CD4-positive, alpha-beta T cell (primary cell): Measurements from ENCODE around the gene ZNF426. TPM values are rescaled to one million over a fixed set of nuclear protein-coding genes. Genes with fewer than 3 reads are reported as not detected.

Source experiments
- ATAC-seq: fragments of 200-7000 bp; cut with Tn5 transposase; one replicate; pipeline ENCODE4 v1.10.0; 2022; ENCODE audit warnings: mild to moderate bottlenecking; ENCODE audit not compliant: poor library complexity
- CTCF ChIA-PET: fragments of 350-600 bp; sonication (Branson Sonifier 250); formaldehyde crosslinking; loops from one replicate; lab custom pipeline; 2021; ENCODE audit warnings: antibody characterized with exemption, inconsistent platforms; lab: Charles Lee
- POLR2A ChIA-PET: fragments of 350-600 bp; sonication (Branson Sonifier 250); formaldehyde crosslinking; loops from one replicate; lab custom pipeline; 2021; ENCODE audit warnings: antibody characterized with exemption, inconsistent platforms; lab: Charles Lee
- DNase-seq, 14 experiments: peaks; one replicate each; pipeline ENCODE4 v3.0.0-alpha.2; 2013 to 2020; ENCODE audit warnings: mixed read lengths in 2 of 14
- H3K27ac ChIP-seq, 2 donors: one replicate each; pipeline versions ENCODE4 v1.5.1 to v1.7.0; 2013; ENCODE audit warnings: low read length in 2 of 2, low read depth in 1 of 2, mild to moderate bottlenecking in 1 of 2
- H3K27me3 ChIP-seq, 2 experiments: 1 replicate in 1 of 2; 2 replicates in 1 of 2; pipeline versions ENCODE4 v1.6.1 to v1.7.0; 2013; ENCODE audit warnings: low read length in 2 of 2, control low read depth in 1 of 2, mild to moderate bottlenecking in 1 of 2, moderate library complexity in 1 of 2; ENCODE audit not compliant: insufficient read depth in 2 of 2, control insufficient read depth in 1 of 2
- H3K36me3 ChIP-seq: one replicate; pipeline ENCODE4 v1.6.1; 2013; ENCODE audit warnings: low read length, control low read depth; ENCODE audit not compliant: insufficient read depth
- H3K4me1 ChIP-seq: one replicate; pipeline ENCODE4 v1.6.1; 2013; ENCODE audit warnings: low read length, control low read depth; ENCODE audit not compliant: insufficient read depth
- H3K4me3 ChIP-seq: one replicate; pipeline ENCODE4 v1.5.1; 2013; ENCODE audit warnings: mild to moderate bottlenecking, low read length, moderate library complexity
- H3K9me3 ChIP-seq, 2 experiments: 1 replicate in 1 of 2; 2 replicates in 1 of 2; pipeline versions ENCODE4 v1.6.1 to v1.7.0; 2013; ENCODE audit warnings: low read length in 2 of 2, mild to moderate bottlenecking in 2 of 2, control low read depth in 1 of 2, moderate library complexity in 1 of 2; ENCODE audit not compliant: control insufficient read depth in 1 of 2, insufficient read depth in 1 of 2
- H3K27ac Mint-ChIP-seq: one replicate; pipeline ENCODE4 v1.8.0; 2020; ENCODE audit warnings: mixed read lengths
- H3K27me3 Mint-ChIP-seq: one replicate; pipeline ENCODE4 v1.8.0; 2021; ENCODE audit warnings: mixed read lengths
- H3K36me3 Mint-ChIP-seq: one replicate; pipeline ENCODE4 v1.8.0; 2021; ENCODE audit warnings: low read depth, mixed read lengths
- H3K4me1 Mint-ChIP-seq: one replicate; pipeline ENCODE4 v1.8.0; 2021; ENCODE audit warnings: low read depth, mixed read lengths
- H3K4me3 Mint-ChIP-seq: one replicate; pipeline ENCODE4 v1.8.0; 2020; ENCODE audit warnings: mild to moderate bottlenecking, mixed read lengths
- H3K9me3 Mint-ChIP-seq: one replicate; pipeline ENCODE4 v1.8.0; 2020; ENCODE audit warnings: mixed read lengths
- intact Hi-C, 2 experiments: fragments of 100-400 bp; cut with DNase I in 1 of 2; cut with micrococcal nuclease in 1 of 2; formaldehyde crosslinking; loops; one replicate each; pipeline versions ENCODE4 v1.15.1 to v1.9.0; 2023 to 2025; cut with DNase I, micrococcal nuclease
- total RNA-seq, 174 experiments: library from RNA in 2 of 174; stranded (reverse) in 2 of 174; gene quantifications; one replicate each; pipeline ENCODE4 v1.2.3 and lab custom pipeline; 2021 to 2026
- TF ChIP-seq, protein P1 (sequence below): fragments of 200-600 bp; IDR thresholded peaks from one replicate; pipeline ENCODE4 v1.8.0; 2022; ENCODE audit warnings: antibody characterized with exemption, mild to moderate bottlenecking

ZNF426 gene
- total RNA-seq, 2 experiments from 2014 or later: 14.9 to 15.3 TPM

DNA sequence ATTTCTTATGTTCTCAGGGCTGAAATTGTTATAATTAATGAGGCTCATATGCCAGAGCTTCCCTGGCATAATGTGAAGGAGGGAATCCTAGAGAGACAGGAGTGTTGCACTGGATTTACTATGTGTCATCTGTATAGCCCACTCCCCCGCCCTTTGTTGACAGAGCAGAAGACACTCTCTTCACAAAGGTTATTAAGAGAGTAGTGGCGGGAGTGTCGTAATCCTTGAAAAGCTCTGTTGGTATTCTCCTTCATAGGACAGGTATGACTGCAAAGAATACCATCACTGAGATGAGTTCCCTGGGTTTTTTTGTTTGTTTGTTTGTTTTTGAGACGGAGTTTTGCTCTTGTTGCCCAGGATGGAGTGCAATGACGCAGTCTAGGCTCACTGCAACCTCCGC is 31.8 kb upstream of the ZNF426 start:
- no peak overlapping the region for H3K4me3 Mint-ChIP-seq
- POLR2A ChIA-PET: no interaction called here

DNA sequence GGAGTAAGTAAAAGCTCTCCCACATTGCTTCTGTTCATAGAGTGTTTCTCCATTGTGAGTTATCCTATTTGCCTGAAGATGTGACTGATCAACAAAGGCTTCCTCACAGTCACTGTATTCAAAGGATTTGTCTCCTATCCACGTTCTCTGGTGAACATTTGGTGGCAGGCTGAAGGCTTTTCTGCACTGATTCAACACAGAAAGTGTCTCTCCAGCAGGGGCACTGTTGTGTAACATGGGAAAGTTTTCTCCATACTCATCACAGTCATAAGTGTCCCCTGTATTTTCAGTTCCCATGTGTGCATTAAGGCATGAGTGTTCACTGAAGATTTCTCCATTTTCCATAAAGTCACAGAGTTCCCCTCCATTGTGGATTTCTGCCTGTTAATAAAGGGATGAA is 28.3 kb upstream of the ZNF426 start:
- Histone ChIP-seq H3K4me1 (no peaks in the 10 kb centered on the region), H3K4me3 (no peak overlapping the region), H3K27ac (no peak overlapping the region), H3K27me3 (no peaks in the 10 kb centered on the region), H3K36me3 (peaks cover 74% of the 10 kb centered on the region), H3K9me3 (peaks cover 54 to 98% of the 10 kb centered on the region in 2 experiments)
- peaks cover 7% of the 10 kb centered on the region for H3K4me1 Mint-ChIP-seq
- H3K4me3 Mint-ChIP-seq: no peak overlapping the region
- ATAC-seq (no peak), DNase-seq (no peak)
- H3K27ac Mint-ChIP-seq: no peak overlapping the region
- H3K27me3 Mint-ChIP-seq: no peaks in the 10 kb centered on the region
- H3K36me3 Mint-ChIP-seq: peaks cover 99% of the 10 kb centered on the region
- intact Hi-C loops: loop anchor here in 1 of 2 experiments (5.0 kb wide), 2 partner anchors 34 to 234 kb away; no protein-coding TSS in a partner anchor
- ChIA-PET POLR2A (interaction anchor here (0.6 kb wide), 1 partner anchor 10 kb away, joined by 3 read pairs; no protein-coding TSS in a partner anchor), CTCF (no interaction called here)
- H3K9me3 Mint-ChIP-seq: peaks cover 15% of the 10 kb centered on the region
- TF ChIP-seq, protein P1, sequence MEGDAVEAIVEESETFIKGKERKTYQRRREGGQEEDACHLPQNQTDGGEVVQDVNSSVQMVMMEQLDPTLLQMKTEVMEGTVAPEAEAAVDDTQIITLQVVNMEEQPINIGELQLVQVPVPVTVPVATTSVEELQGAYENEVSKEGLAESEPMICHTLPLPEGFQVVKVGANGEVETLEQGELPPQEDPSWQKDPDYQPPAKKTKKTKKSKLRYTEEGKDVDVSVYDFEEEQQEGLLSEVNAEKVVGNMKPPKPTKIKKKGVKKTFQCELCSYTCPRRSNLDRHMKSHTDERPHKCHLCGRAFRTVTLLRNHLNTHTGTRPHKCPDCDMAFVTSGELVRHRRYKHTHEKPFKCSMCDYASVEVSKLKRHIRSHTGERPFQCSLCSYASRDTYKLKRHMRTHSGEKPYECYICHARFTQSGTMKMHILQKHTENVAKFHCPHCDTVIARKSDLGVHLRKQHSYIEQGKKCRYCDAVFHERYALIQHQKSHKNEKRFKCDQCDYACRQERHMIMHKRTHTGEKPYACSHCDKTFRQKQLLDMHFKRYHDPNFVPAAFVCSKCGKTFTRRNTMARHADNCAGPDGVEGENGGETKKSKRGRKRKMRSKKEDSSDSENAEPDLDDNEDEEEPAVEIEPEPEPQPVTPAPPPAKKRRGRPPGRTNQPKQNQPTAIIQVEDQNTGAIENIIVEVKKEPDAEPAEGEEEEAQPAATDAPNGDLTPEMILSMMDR: no peak

More for the DNA sequence above, 31.8 kb upstream of the ZNF426 start:
- intact Hi-C loops: no loop called here
- ATAC-seq: no peak
- CTCF ChIA-PET: no interaction called here
- peaks cover 61 to 99% of the 10 kb centered on the region in 2 experiments for H3K9me3 ChIP-seq
- H3K27me3 Mint-ChIP-seq: no peaks in the 10 kb centered on the region
- no peak overlapping the region for H3K27ac ChIP-seq
- H3K4me1 Mint-ChIP-seq: peaks cover 16% of the 10 kb centered on the region
- H3K4me1 ChIP-seq: no peaks in the 10 kb centered on the region
- TF ChIP-seq, protein P1: no peak
- H3K27me3 ChIP-seq: no peaks in the 10 kb centered on the region
- peaks cover 59% of the 10 kb centered on the region for H3K36me3 ChIP-seq
- H3K27ac Mint-ChIP-seq: no peak overlapping the region
- H3K9me3 Mint-ChIP-seq: peaks cover 14% of the 10 kb centered on the region
- no peak for DNase-seq
- no peak overlapping the region for H3K4me3 ChIP-seq
- peaks cover 99% of the 10 kb centered on the region for H3K36me3 Mint-ChIP-seq

DNA sequence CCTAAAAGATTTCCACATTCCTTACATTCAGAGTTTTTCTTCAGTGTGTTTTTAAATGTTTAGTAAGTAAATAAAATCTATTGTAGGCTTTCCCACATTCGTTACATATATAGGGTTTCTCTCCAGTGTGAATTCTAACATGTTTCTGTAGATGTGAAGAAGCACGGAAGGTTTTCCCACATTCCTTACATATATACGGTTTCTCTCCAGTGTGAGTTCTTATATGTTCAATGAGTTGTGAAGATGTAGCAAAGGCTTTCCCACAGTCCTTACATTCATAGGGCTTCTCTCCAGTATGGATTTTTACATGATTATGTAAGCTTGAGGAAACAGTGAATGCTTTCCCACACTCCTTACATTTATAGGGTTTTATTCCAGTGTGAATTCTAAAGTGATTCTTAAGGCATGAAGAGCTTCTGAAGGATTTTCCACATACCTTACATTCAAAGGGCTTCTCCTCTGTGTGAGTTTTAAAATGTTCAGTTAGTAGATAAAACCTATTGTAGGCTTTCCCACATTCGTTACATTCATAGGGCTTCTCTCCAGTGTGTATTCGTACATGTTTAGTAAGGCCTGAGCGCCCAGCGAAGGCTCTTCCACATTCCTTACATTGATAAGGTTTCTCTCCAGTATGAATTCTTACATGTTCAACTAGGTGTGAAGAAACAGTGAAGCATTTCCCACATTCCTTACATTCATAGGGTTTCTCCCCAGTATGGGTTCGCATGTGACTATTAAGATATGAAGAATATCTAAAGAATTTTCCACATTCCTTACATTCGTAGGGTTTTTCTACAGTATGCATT is 27.7 kb upstream of the ZNF426 start:
- H3K4me1 ChIP-seq: no peaks in the 10 kb centered on the region
- intact Hi-C loops: loop anchor here in 1 of 2 experiments (5.0 kb wide), 2 partner anchors 34 to 234 kb away; no protein-coding TSS in a partner anchor
- H3K36me3 Mint-ChIP-seq: peaks cover 99% of the 10 kb centered on the region
- peaks cover 78% of the 10 kb centered on the region for H3K36me3 ChIP-seq
- H3K9me3 ChIP-seq: peaks cover 56 to 98% of the 10 kb centered on the region in 2 experiments
- CTCF ChIA-PET: no interaction called here
- no peak for DNase-seq
- ATAC-seq: no peak
- TF ChIP-seq, protein P1: no peak
- no peak overlapping the region for H3K4me3 ChIP-seq
- H3K27ac Mint-ChIP-seq: peak overlapping the region; percentile 5
- POLR2A ChIA-PET: interaction anchor here (0.6 kb wide), 1 partner anchor 9 kb away, joined by 3 read pairs; no protein-coding TSS in a partner anchor
- H3K4me3 Mint-ChIP-seq: no peak overlapping the region
- H3K9me3 Mint-ChIP-seq: peaks cover 9% of the 10 kb centered on the region
- H3K27me3 Mint-ChIP-seq: no peaks in the 10 kb centered on the region
- peaks cover 1% of the 10 kb centered on the region for H3K4me1 Mint-ChIP-seq
- no peaks in the 10 kb centered on the region for H3K27me3 ChIP-seq
- no peak overlapping the region for H3K27ac ChIP-seq
